Thyroid gland (tissue), 4 donors: ENCODE data around the gene TRIM4. TPM values are rescaled to one million over a fixed set of nuclear protein-coding genes. Genes with fewer than 3 reads are reported as not detected.
A peak's percentile ranks its signal among the peaks of the same experiment; 100 is the strongest.
"Not testable (repeated sequence)": the region's sequence is repeated elsewhere in the genome, so short reads cannot be mapped to it uniquely, and the experiment has no call there.

Source experiments
- DNase-seq, 2 donors: peaks; one replicate each; pipeline ENCODE4 v3.0.0-alpha.2; 2019
- H3K27ac ChIP-seq, 3 donors: fragments of 200-600 bp; sonication (generic); 1 replicate in 2 of 3; 2 replicates in 1 of 3; pipeline ENCODE4 v1.5.1; 2016 to 2019; ENCODE audit warnings: mild to moderate bottlenecking in 1 of 3, moderate library complexity in 1 of 3
- H3K27me3 ChIP-seq: fragments of 200-600 bp; sonication (generic); one replicate; pipeline ENCODE4 v1.5.1; 2019
- H3K36me3 ChIP-seq, 2 donors: fragments of 200-600 bp; sonication (generic); one replicate each; pipeline ENCODE4 v1.5.1; 2016 to 2019
- H3K4me1 ChIP-seq, 2 donors: fragments of 200-600 bp; sonication (generic); one replicate each; pipeline ENCODE4 v1.5.1; 2017 to 2019
- H3K4me3 ChIP-seq, 3 donors: fragments of 200-600 bp; sonication (generic); replicated peaks in 1 of 3; 1 replicate in 2 of 3; 2 replicates in 1 of 3; pipeline ENCODE4 v1.5.1; 2016; ENCODE audit warnings: mild to moderate bottlenecking in 1 of 3
- H3K9me3 ChIP-seq: fragments of 200-600 bp; sonication (generic); one replicate; pipeline ENCODE4 v1.5.1; 2017
- POLR2A ChIP-seq, 2 donors: fragments of 450-650 bp; IDR thresholded peaks; one replicate each; pipeline ENCODE4 v1.6.1; 2017; ENCODE audit warnings: antibody characterized with exemption in 2 of 2, mild to moderate bottlenecking in 2 of 2, moderate library complexity in 1 of 2
- WGBS, 2 donors: methylation state at CpG; one replicate each; pipeline ENCODE4 v1.1.5; 2017; 5-methylcytosine and 5-hydroxymethylcytosine counted together
- intact Hi-C: fragments of 100-400 bp; cut with DNase I; formaldehyde crosslinking; loops from one replicate; pipeline ENCODE4 v1.15.1; 2023
- total RNA-seq, 4 donors: library from RNA; depleted of rRNA; stranded (reverse); fragments of >200 nt; gene quantifications; one replicate each; pipeline ENCODE4 v1.2.3, GENCODE V29; 2016
- TF ChIP-seq, protein P1 (sequence below), 6 experiments: fragments of 200-600 bp in 3 of 6; fragments of 450-650 bp in 3 of 6; sonication (generic) in 3 of 6; IDR thresholded peaks; one replicate each; pipeline ENCODE4 v1.5.1; 2016 to 2019; ENCODE audit warnings: antibody characterized with exemption in 6 of 6, mild to moderate bottlenecking in 2 of 6, inconsistent platforms in 1 of 6, moderate library complexity in 1 of 6

TRIM4 gene
- total RNA-seq: 10 to 100 TPM; 39.7 to 78.1 (median 59.3) TPM

GRCh38 chr7:99918959-99919813 is at the start of gene TRIM4:
TSS of gene TRIM4 (minus strand) at chr7:99919530. CDS start at chr7:99919401, 129 bp downstream.
- Histone ChIP-seq H3K4me1 (peaks cover 24 to 32% of the 10 kb centered on the region in 2 donors), H3K9me3 (no peaks in the 10 kb centered on the region), H3K36me3 (no peaks in the 10 kb centered on the region), H3K27me3 (no peaks in the 10 kb centered on the region), H3K4me3 (peak within 1 kb of the TSS; percentile 37 to 89 (median 82)), H3K27ac (peak within 1 kb of the TSS; percentile 64 to 86 (median 84))
- peak; percentile 91 to 93 for DNase-seq
- peak in 1 of 2 donors; percentile 86 for TF ChIP-seq POLR2A (IDR thresholded peaks at IDR 0.05)
- TF ChIP-seq, protein P1, sequence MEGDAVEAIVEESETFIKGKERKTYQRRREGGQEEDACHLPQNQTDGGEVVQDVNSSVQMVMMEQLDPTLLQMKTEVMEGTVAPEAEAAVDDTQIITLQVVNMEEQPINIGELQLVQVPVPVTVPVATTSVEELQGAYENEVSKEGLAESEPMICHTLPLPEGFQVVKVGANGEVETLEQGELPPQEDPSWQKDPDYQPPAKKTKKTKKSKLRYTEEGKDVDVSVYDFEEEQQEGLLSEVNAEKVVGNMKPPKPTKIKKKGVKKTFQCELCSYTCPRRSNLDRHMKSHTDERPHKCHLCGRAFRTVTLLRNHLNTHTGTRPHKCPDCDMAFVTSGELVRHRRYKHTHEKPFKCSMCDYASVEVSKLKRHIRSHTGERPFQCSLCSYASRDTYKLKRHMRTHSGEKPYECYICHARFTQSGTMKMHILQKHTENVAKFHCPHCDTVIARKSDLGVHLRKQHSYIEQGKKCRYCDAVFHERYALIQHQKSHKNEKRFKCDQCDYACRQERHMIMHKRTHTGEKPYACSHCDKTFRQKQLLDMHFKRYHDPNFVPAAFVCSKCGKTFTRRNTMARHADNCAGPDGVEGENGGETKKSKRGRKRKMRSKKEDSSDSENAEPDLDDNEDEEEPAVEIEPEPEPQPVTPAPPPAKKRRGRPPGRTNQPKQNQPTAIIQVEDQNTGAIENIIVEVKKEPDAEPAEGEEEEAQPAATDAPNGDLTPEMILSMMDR (IDR thresholded peaks at IDR 0.05): peak in 1 of 6 experiments; percentile 25
- intact Hi-C loops: no loop called here
- 1 to 2% methylated on average over 27 to 34 of the region's 81 CpGs for WGBS, 2 donors

DNA sequence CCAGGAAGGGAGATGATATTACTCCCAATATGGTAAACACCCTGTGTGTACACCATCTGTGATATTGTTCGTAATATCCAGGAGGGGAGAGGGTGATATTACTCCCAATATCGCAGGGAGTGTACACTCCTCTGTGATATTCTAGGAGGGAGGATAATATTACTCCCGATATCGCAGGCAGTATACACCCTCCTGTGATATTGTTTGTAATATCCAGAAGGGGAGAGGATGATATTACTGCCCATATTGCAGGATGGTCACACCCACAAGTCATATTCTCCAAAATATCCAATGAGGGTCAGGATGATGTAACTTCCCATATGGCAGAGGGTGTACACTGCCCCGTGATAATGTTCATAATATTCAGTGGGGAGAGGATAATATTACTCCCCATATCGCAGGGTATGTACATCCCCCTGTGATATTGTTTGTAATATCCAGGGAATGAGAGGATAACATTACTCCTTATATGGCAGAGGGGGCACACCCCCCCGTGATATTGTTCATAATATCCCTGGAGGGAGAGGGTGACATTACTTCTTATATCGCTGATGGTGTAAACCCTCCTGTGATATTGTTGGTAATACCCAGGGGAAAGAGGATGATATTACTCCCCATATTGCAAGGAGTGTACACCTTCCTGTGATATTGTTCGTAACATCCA is 39.4 kb upstream of the TRIM4 start:
- TF ChIP-seq POLR2A (IDR thresholded peaks at IDR 0.05): no peak
- TF ChIP-seq, protein P1 (IDR thresholded peaks at IDR 0.05): no peak
- no peak overlapping the region for H3K4me3 ChIP-seq
- H3K9me3 ChIP-seq: no peaks in the 10 kb centered on the region
- no peaks in the 10 kb centered on the region for H3K36me3 ChIP-seq
- no peaks in the 10 kb centered on the region for H3K27me3 ChIP-seq
- H3K4me1 ChIP-seq: no peaks in the 10 kb centered on the region
- WGBS, 2 donors: 73 to 76% methylated on average over 9 of the region's 9 CpGs
- intact Hi-C loops: no loop called here
- DNase-seq: no peak
- H3K27ac ChIP-seq: no peak overlapping the region

- H3K4me3 ChIP-seq: no peak overlapping the region
- TF ChIP-seq, protein P1 (IDR thresholded peaks at IDR 0.05): no peak
- no peak for TF ChIP-seq POLR2A (IDR thresholded peaks at IDR 0.05)
- H3K27me3 ChIP-seq: no peaks in the 10 kb centered on the region
- no peaks in the 10 kb centered on the region for H3K9me3 ChIP-seq
- H3K27ac ChIP-seq: no peak overlapping the region
- intact Hi-C loops: no loop called here
- WGBS, 2 donors: 87 to 93% methylated on average over 6 of the region's 6 CpGs
- DNase-seq: no peak
- no peaks in the 10 kb centered on the region for H3K36me3 ChIP-seq
- no peaks in the 10 kb centered on the region for H3K4me1 ChIP-seq
Measured at GRCh38 chr7:99955247-99955646, 35.9 kb upstream of the TRIM4 start.

GRCh38 chr7:99954643-99955042 is 35.3 kb upstream of the TRIM4 start:
- DNase-seq, intact Hi-C loops, H3K9me3 ChIP-seq, H3K27ac ChIP-seq, H3K4me1 ChIP-seq, H3K4me3 ChIP-seq, H3K36me3 ChIP-seq, H3K27me3 ChIP-seq: not testable (repeated sequence)
- WGBS, 2 donors: 90 to 91% methylated on average over 7 of the region's 7 CpGs

- WGBS, 2 donors: 78 to 90% methylated on average over 3 of the region's 3 CpGs
- DNase-seq: peak in 1 of 2 donors; percentile 10
- Histone ChIP-seq H3K4me1 (no peaks in the 10 kb centered on the region), H3K36me3 (no peaks in the 10 kb centered on the region), H3K27me3 (no peaks in the 10 kb centered on the region), H3K4me3 (no peak overlapping the region), H3K27ac (no peak overlapping the region), H3K9me3 (no peaks in the 10 kb centered on the region)
- intact Hi-C loops: no loop called here
- TF ChIP-seq POLR2A (IDR thresholded peaks at IDR 0.05): no peak
- TF ChIP-seq, protein P1 (IDR thresholded peaks at IDR 0.05): no peak
Measured at GRCh38 chr7:99953649-99954048, 34.3 kb upstream of the TRIM4 start.

DNA sequence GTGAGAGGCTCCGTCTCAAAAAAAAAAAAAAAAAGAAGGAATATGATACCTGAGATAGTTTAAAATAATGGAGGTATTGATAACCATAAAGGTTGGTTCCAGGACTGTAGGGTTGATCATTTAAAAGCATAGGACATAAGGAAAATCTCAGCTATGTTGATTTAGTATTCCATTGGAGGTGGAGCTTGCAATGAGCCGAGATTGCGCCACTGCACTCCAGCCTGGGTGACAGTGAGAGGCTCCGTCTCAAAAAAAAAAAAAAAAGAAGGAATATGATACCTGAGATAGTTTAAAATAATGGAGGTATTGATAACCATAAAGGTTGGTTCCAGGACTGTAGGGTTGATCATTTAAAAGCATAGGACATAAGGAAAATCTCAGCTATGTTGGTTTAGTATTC is 33.3 kb upstream of the TRIM4 start:
- H3K36me3 ChIP-seq, H3K4me3 ChIP-seq, H3K9me3 ChIP-seq, DNase-seq, H3K4me1 ChIP-seq, H3K27me3 ChIP-seq, intact Hi-C loops, H3K27ac ChIP-seq: not testable (repeated sequence)
- WGBS, 2 donors: 68 to 73% methylated on average over 4 of the region's 4 CpGs

DNA sequence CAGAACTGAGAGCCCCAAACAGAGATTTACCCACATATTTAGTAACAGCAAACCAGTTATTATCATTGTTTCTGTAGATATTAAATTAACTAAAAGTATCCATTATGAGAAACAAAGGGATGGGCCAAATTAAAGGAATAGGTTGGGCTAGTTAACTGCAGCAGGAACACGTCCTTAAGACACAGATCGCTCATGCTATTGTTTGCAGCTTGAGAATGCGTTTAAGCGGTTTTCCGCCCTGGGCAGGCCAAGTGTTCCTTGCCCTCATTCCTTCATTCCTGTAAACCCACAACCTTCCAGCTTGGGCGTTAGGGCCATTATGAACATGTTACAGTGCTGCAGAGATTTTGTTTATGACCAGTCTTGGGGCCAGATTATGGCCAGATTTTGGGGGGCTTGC is 31.5 kb upstream of the TRIM4 start:
- H3K4me1 ChIP-seq, H3K4me3 ChIP-seq, H3K27ac ChIP-seq, H3K27me3 ChIP-seq, H3K36me3 ChIP-seq, DNase-seq, H3K9me3 ChIP-seq, intact Hi-C loops: not testable (repeated sequence)
- 90 to 93% methylated on average over 6 of the region's 6 CpGs for WGBS, 2 donors
